Body of pancreas (tissue), 4 donors: Measurements from ENCODE around the gene BLZF1. TPM values are rescaled to one million over a fixed set of nuclear protein-coding genes. Genes with fewer than 3 reads are reported as not detected.

Source experiments
- ATAC-seq: fragments of 150-250 bp; one replicate; pipeline ENCODE4 v1.9.1; 2016
- DNase-seq, 4 donors: peaks; one replicate each; pipeline ENCODE4 v3.0.0-alpha.2; 2019
- H3K27ac ChIP-seq, 4 donors: fragments of 200-600 bp; sonication (generic); 1 replicate in 3 of 4; 2 replicates in 1 of 4; pipeline versions ENCODE4 v1.5.1 to v1.6.1; 2016 to 2019; ENCODE audit warnings: mild to moderate bottlenecking in 1 of 4, mixed read lengths in 1 of 4, moderate library complexity in 1 of 4
- H3K27me3 ChIP-seq, 2 donors: fragments of 200-600 bp; sonication (generic); one replicate each; pipeline ENCODE4 v1.6.0; 2016; ENCODE audit warnings: mild to moderate bottlenecking in 1 of 2
- H3K36me3 ChIP-seq, 2 donors: fragments of 200-600 bp; sonication (generic); replicated peaks in 1 of 2; 2 replicates each; pipeline ENCODE4 v1.5.1; 2016; ENCODE audit warnings: low read depth in 2 of 2; ENCODE audit not compliant: insufficient read depth in 1 of 2
- H3K4me1 ChIP-seq: fragments of 200-600 bp; sonication (generic); one replicate; pipeline ENCODE4 v1.6.0; 2016
- H3K4me3 ChIP-seq, 2 donors: fragments of 200-600 bp; sonication (generic); 1 replicate in 1 of 2; 2 replicates in 1 of 2; pipeline ENCODE4 v1.5.1; 2016 to 2019
- H3K9me3 ChIP-seq, 3 donors: fragments of 200-600 bp; sonication (generic); 1 replicate in 2 of 3; 2 replicates in 1 of 3; pipeline ENCODE4 v1.5.1; 2016
- CTCF ChIP-seq, 7 experiments: fragments of 450-650 bp in 4 of 7; fragments of 200-600 bp in 3 of 7; sonication (generic) in 3 of 7; IDR thresholded peaks; one replicate each; pipeline ENCODE4 v1.5.1; 2016 to 2019; ENCODE audit warnings: antibody characterized with exemption in 7 of 7
- POLR2A ChIP-seq, 3 donors: fragments of 450-650 bp; IDR thresholded peaks; one replicate each; pipeline ENCODE4 v1.6.1; 2016; ENCODE audit warnings: antibody characterized with exemption in 3 of 3, mild to moderate bottlenecking in 2 of 3
- WGBS, 2 donors: methylation state at CpG; one replicate each; pipeline ENCODE4 v1.1.5; 2017; 5-methylcytosine and 5-hydroxymethylcytosine counted together
- intact Hi-C: fragments of 100-400 bp; cut with DNase I; formaldehyde crosslinking; loops from one replicate; pipeline ENCODE4 v1.15.1; 2023
- total RNA-seq, 2 donors: library from RNA; depleted of rRNA; stranded (reverse); fragments of >200 nt; gene quantifications; one replicate each; pipeline ENCODE4 v1.1.0, GENCODE V29; 2016

BLZF1 gene
- total RNA-seq = 10 to 100 TPM; 11.5 to 15.0 TPM

DNA sequence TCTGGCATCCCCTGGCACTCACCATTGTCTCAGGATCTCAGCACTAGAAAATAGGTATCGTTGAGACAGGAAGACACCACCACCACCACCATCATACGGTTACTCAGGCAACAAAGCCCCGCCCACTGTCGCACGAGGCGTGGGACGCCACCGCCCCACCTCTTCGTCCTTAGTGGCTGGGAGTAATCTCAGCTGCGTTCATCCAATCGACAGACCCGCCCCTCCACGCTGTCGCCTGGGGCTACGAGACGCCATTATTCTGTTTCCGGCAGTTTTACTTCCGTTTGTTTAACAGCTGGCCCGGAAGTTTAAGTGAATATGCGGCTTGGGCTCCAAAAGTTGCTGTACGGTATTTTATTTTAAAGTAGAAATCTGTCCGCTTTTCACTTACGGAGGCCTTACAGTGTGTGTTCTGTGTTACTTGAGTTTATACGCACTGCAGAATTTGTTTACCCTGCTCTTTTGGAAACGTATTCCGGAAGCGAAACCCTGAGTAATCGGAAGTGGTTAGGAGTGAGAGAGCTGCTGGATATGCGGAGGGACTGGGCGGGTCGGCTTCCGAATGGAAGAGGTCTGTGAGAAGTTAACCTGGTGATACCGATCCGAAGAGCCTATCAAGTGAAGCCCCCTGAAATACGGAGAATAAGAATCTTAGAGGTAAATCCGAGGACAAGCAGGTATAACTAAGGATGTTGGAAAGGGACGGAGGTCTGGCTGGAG, at the start of gene BLZF1, which contains the start of gene NME7:
Gene BLZF1 (plus strand): TSS at position 510 of the 720 bp plus-strand sequence. CDS start 1,328 bp downstream, outside the sequence.
Gene NME7 (minus strand): TSS at position 112 of the 720 bp plus-strand sequence. CDS start 87 bp downstream, at position 25.
- DNase-seq (peak; percentile 94 to 97 (median 96)), ATAC-seq (peak; percentile 100)
- Histone ChIP-seq H3K27me3 (no peaks in the 10 kb centered on the region), H3K4me1 (peaks cover 16% of the 10 kb centered on the region), H3K36me3 (peaks cover 0 to 3% of the 10 kb centered on the region in 2 donors), H3K27ac (peak within 1 kb of the TSS; percentile 65 to 89 (median 81)), H3K9me3 (no peaks in the 10 kb centered on the region), H3K4me3 (peak within 1 kb of the TSS; percentile 20 to 46)
- peak in 2 of 3 donors; percentile 65 to 68 for TF ChIP-seq POLR2A (IDR thresholded peaks at IDR 0.05)
- TF ChIP-seq CTCF (IDR thresholded peaks at IDR 0.05) = no peak
- WGBS, 2 donors = 0% methylated on average over 35 to 37 of the region's 37 CpGs
- intact Hi-C loops = no loop called here

- WGBS, 2 donors = 94 to 99% methylated on average over 3 of the region's 3 CpGs
- TF ChIP-seq POLR2A (IDR thresholded peaks at IDR 0.05) (no peak), CTCF (IDR thresholded peaks at IDR 0.05) (no peak)
- H3K27ac ChIP-seq = no peak overlapping the region
- ATAC-seq (no peak), DNase-seq (no peak)
- intact Hi-C loops = no loop called here
- H3K4me3 ChIP-seq = no peak overlapping the region
- H3K9me3 ChIP-seq = no peaks in the 10 kb centered on the region
- H3K27me3 ChIP-seq = no peaks in the 10 kb centered on the region
- no peaks in the 10 kb centered on the region for H3K4me1 ChIP-seq
- no peaks in the 10 kb centered on the region for H3K36me3 ChIP-seq
Measured at GRCh38 chr1:169318536-169319244, 49.3 kb upstream of the BLZF1 start.

DNA sequence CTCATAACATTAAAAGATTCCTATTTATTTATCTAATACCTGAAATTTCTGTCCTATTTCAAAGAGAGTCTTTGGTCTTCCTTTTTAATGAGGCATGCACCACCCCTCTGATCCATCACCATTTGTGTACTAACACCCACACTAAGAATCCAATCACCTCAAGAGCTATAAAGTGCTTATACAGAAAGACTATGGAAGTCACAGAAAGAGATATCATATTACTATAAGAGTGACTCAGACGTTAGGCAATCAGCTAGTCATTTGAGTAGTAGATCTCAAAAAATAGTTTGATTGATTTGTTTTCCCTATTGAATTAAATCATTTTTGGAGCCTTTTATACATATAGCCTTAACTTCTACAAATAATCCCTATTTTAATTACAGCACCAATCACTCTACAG, 46.5 kb upstream of the BLZF1 start:
- Histone ChIP-seq H3K9me3 (no peaks in the 10 kb centered on the region), H3K4me1 (no peaks in the 10 kb centered on the region), H3K27ac (no peak overlapping the region), H3K27me3 (no peaks in the 10 kb centered on the region), H3K36me3 (no peaks in the 10 kb centered on the region), H3K4me3 (no peak overlapping the region)
- intact Hi-C loops = no loop called here
- 82 to 86% methylated on average over 1 of the region's 1 CpG for WGBS, 2 donors
- TF ChIP-seq POLR2A (IDR thresholded peaks at IDR 0.05) (no peak), CTCF (IDR thresholded peaks at IDR 0.05) (no peak)
- DNase-seq (no peak), ATAC-seq (no peak)

DNA sequence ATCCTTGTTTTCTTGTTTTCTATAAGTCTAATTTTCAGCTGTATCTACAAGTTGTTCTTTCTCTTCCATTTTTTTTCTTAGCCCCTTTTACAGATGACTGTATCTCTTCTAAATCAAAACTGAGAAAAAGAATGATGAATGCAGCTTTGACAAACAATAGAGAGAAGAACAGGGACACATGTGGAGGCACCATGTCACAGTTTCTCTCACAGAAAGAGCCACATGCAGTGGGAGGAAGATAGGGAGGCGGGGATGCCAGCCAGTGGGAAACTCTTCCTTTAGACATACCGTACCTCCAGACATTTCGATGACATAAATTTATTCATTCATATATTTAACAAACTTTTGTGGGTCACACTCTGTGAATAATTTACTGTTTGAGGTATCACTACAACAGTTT, 45.9 kb upstream of the BLZF1 start:
- Histone ChIP-seq H3K27ac (no peak overlapping the region), H3K36me3 (no peaks in the 10 kb centered on the region), H3K4me3 (no peak overlapping the region), H3K27me3 (no peaks in the 10 kb centered on the region), H3K9me3 (no peaks in the 10 kb centered on the region), H3K4me1 (peaks cover 4% of the 10 kb centered on the region)
- DNase-seq (no peak), ATAC-seq (no peak)
- 96 to 98% methylated on average over 3 of the region's 3 CpGs for WGBS, 2 donors
- TF ChIP-seq CTCF (IDR thresholded peaks at IDR 0.05) (no peak), POLR2A (IDR thresholded peaks at IDR 0.05) (no peak)
- intact Hi-C loops = no loop called here
